GM12891 (cell line): ENCODE data around the gene ZNF516.

Experiments
- PAX5 ChIP-seq: IDR thresholded peaks from 2 replicates; pipeline ENCODE4 v1.6.1; 2011; ENCODE audit warnings: low read length, moderate library complexity, mild to moderate bottlenecking; ENCODE audit not compliant: insufficient read depth, severe bottlenecking
- POLR2A ChIP-seq: IDR thresholded peaks from 2 replicates; pipeline ENCODE4 v1.6.1; 2011; ENCODE audit warnings: low read depth, low read length, control low read depth
- POLR2AphosphoS5 ChIP-seq: IDR thresholded peaks from 2 replicates; pipeline ENCODE4 v1.6.1; 2011; ENCODE audit warnings: low read depth, low read length, control low read depth
- POU2F2 ChIP-seq: IDR thresholded peaks from 2 replicates; pipeline ENCODE4 v1.6.1; 2011; ENCODE audit warnings: low read depth, mild to moderate bottlenecking, control low read depth, low read length, moderate library complexity
- SPI1 ChIP-seq: IDR thresholded peaks from 2 replicates; pipeline ENCODE4 v1.6.1; 2011; ENCODE audit warnings: low read depth, low read length, control low read depth
- TAF1 ChIP-seq: IDR thresholded peaks from 2 replicates; pipeline ENCODE4 v1.6.1; 2011; ENCODE audit warnings: low read depth, low read length, control low read depth

DNA sequence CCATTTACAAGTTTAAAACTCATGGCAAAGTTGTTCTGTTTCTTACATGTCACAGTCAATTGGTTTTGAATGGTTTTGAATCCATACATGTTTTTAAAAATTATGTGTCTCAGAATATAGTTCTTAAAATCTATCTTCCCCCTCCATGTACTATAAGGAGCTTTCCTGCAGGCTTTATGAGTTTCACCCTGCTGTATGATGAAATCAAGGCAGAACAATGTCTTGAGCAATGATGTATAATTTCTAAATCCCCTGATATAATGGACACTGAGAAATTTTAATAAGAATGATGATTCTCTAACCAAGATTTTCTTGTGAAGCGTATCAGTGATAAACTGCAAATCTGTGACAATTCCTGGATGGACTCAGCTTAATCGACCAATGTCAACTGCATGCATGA is 10.6 kb upstream of the ZNF516 start:
- TF ChIP-seq POLR2AphosphoS5 = no peak
- TF ChIP-seq PAX5 = no peak
- TF ChIP-seq TAF1 = no peak
- TF ChIP-seq POLR2A = no peak
- TF ChIP-seq SPI1 = no peak
- no peak for TF ChIP-seq POU2F2
